WERI-Rb-1 (cell line): ENCODE results near the gene INIP.

Experiments
- DNase-seq: peaks from one replicate; pipeline ENCODE4 v3.0.0-alpha.2; 2020
- H3K27ac ChIP-seq: fragments of 250-450 bp; sonication (Bioruptor Pico); 2 replicates; pipeline ENCODE4 v1.5.1; 2020; ENCODE audit warnings: mild to moderate bottlenecking, moderate library complexity
- H3K27me3 ChIP-seq: fragments of 250-450 bp; sonication (Bioruptor Pico); 2 replicates; pipeline ENCODE4 v1.5.1; 2021; ENCODE audit warnings: mild to moderate bottlenecking, low read depth, moderate library complexity; ENCODE audit not compliant: insufficient read depth, severe bottlenecking
- H3K36me3 ChIP-seq: fragments of 250-450 bp; sonication (Bioruptor Pico); 2 replicates; pipeline ENCODE4 v1.5.1; 2020; ENCODE audit warnings: mild to moderate bottlenecking, moderate library complexity
- H3K4me3 ChIP-seq: 2 replicates; pipeline ENCODE4 v1.5.1; 2011; ENCODE audit warnings: low read depth, mild to moderate bottlenecking, control low read depth, low read length
- H3K9me3 ChIP-seq: fragments of 250-450 bp; sonication (Bioruptor Pico); 2 replicates; pipeline ENCODE4 v1.5.1; 2021; ENCODE audit warnings: mild to moderate bottlenecking, moderate library complexity; ENCODE audit not compliant: severe bottlenecking
- TF ChIP-seq, protein P1 (sequence below): IDR thresholded peaks from 2 replicates; pipeline ENCODE4 v1.5.1; 2011; ENCODE audit warnings: low read depth, mild to moderate bottlenecking, control low read depth, inconsistent platforms, low read length

INIP gene

DNA sequence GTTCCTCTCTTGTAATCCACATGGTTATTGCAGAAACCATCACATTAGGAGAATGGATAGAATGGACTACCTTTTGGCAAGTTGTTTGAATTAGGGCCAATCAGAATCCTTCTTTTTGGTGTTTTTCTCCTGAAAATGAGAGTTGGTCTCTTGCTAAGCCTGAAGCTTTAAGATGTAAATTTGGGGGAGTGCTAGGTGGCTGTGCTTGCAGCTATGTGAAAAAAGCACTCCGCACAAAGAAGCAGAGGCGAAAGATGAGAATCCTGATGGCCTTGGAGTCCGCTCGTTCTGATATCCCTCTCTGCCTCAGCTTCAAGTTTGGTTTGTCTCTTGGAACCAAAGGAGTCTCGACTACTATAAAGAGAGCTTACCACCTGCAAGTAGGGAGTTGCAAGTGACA is 63.6 kb downstream of the INIP start:
- DNase-seq, result no peak
- peaks cover 5% of the 10 kb centered on the region for H3K9me3 ChIP-seq
- TF ChIP-seq, protein P1, sequence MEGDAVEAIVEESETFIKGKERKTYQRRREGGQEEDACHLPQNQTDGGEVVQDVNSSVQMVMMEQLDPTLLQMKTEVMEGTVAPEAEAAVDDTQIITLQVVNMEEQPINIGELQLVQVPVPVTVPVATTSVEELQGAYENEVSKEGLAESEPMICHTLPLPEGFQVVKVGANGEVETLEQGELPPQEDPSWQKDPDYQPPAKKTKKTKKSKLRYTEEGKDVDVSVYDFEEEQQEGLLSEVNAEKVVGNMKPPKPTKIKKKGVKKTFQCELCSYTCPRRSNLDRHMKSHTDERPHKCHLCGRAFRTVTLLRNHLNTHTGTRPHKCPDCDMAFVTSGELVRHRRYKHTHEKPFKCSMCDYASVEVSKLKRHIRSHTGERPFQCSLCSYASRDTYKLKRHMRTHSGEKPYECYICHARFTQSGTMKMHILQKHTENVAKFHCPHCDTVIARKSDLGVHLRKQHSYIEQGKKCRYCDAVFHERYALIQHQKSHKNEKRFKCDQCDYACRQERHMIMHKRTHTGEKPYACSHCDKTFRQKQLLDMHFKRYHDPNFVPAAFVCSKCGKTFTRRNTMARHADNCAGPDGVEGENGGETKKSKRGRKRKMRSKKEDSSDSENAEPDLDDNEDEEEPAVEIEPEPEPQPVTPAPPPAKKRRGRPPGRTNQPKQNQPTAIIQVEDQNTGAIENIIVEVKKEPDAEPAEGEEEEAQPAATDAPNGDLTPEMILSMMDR, result no peak
- H3K4me3 ChIP-seq, result no peak overlapping the region
- H3K27ac ChIP-seq, result no peak overlapping the region
- peaks cover 20% of the 10 kb centered on the region for H3K36me3 ChIP-seq
- H3K27me3 ChIP-seq, result no peaks in the 10 kb centered on the region

DNA sequence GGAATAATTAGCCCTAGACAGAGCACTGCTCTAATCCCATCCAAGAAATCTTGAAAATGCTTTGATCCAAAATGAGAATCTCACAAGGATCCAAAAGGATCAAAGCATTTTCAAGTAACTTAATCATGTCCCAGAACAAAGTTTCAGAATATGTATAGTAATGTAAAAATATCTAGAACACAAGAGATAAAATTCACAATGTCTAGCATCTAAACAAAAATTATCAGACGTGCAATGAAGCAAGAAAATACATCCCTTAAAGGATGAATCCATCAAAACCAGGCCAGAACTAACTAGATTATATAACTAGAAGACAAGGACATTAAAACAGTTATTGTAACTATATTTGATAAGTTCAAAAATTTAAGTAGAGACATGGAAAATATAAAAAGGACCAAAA is 69.3 kb downstream of the INIP start:
- Histone ChIP-seq H3K36me3 (peaks cover 39% of the 10 kb centered on the region), H3K27me3 (no peaks in the 10 kb centered on the region), H3K4me3 (no peak overlapping the region), H3K27ac (no peak overlapping the region), H3K9me3 (peaks cover 12% of the 10 kb centered on the region)
- DNase-seq, result no peak
- TF ChIP-seq, protein P1, result no peak

DNA sequence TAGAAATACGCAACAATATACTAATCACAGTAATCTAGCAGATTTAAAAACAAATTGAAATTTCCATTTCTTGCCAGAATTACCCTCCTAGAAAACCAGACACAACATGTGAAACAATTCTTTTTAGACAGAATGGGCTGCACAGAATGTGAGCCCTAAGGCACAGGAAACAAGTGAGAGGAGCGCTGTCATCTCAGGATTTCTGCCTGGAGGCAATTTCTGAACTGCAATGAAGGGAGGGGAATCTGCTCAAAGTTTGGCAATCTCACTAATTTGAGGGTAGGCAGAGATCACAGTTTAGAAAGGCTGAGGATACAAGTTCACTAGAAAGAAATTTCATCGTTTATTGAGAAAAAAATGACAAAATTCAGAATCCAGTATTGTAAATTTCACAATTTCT is 70.3 kb downstream of the INIP start:
- peaks cover 9% of the 10 kb centered on the region for H3K9me3 ChIP-seq
- TF ChIP-seq, protein P1, result no peak
- H3K36me3 ChIP-seq, result peaks cover 42% of the 10 kb centered on the region
- no peaks in the 10 kb centered on the region for H3K27me3 ChIP-seq
- no peak overlapping the region for H3K27ac ChIP-seq
- H3K4me3 ChIP-seq, result no peak overlapping the region
- no peak for DNase-seq

DNA sequence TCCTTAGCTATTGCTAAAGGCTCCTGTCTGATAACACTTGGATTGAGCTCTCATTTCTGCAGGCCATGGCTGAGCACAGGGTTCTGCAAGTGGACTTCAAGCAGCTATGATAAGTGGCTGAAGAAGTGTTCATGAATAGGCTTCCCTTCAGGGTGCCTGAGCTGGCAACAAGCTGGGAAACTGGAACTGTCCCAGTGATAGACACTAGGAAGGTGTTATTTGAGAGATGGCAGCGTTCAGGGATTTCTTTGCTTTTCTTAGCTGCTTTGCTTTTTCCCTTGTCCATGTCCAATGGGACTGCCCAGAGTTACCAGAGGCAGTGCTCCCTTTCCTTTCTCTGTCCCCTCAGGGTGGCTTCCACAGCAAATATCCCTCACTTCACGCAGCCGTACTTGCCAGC is 75.8 kb downstream of the INIP start:
- no peaks in the 10 kb centered on the region for H3K27me3 ChIP-seq
- peaks cover 9% of the 10 kb centered on the region for H3K9me3 ChIP-seq

DNA sequence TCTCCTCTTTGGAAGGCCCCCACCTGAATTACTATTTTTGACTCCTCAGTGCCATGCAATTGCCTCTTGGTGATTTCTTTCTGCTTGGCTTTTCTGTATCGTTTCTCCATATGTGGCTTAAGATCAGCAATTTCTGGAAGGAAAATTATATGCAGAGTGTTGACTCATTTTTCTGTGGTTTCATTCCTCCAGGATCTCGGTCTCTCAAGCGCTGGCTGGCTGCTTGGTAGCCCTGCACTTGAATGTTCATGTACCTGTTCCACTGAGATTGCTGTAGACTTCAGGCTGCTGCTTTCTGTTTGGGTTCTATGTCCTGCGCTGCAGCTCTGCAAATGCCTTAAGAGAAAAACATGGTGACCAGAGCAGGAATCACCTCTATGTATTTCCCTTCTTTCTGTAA is 77.6 kb downstream of the INIP start:
- TF ChIP-seq, protein P1, result no peak
- Histone ChIP-seq H3K4me3 (no peak overlapping the region), H3K9me3 (peaks cover 9% of the 10 kb centered on the region), H3K36me3 (peaks cover 15% of the 10 kb centered on the region), H3K27me3 (no peaks in the 10 kb centered on the region), H3K27ac (no peak overlapping the region)
- no peak for DNase-seq

More for the DNA sequence above, 75.8 kb downstream of the INIP start:
- no peak for DNase-seq
- TF ChIP-seq, protein P1, result no peak
- Histone ChIP-seq H3K27ac (no peak overlapping the region), H3K4me3 (no peak overlapping the region), H3K36me3 (peaks cover 30% of the 10 kb centered on the region)
